Jurkat, Clone E6-1 (cell line): ENCODE results near the gene AKIRIN1.
"Not testable (repeated sequence)": the region's sequence is repeated elsewhere in the genome, so short reads cannot be mapped to it uniquely, and the experiment has no call there.

ENCODE experiments used
- DNase-seq: peaks from one replicate; pipeline ENCODE4 v3.0.0-alpha.2; 2011; ENCODE audit warnings: low read depth, low spot score
- H3K4me3 ChIP-seq: 2 replicates; pipeline ENCODE4 v1.5.1; 2011; ENCODE audit warnings: mild to moderate bottlenecking, low read length, control low read depth, moderate library complexity

Gene AKIRIN1

DNA sequence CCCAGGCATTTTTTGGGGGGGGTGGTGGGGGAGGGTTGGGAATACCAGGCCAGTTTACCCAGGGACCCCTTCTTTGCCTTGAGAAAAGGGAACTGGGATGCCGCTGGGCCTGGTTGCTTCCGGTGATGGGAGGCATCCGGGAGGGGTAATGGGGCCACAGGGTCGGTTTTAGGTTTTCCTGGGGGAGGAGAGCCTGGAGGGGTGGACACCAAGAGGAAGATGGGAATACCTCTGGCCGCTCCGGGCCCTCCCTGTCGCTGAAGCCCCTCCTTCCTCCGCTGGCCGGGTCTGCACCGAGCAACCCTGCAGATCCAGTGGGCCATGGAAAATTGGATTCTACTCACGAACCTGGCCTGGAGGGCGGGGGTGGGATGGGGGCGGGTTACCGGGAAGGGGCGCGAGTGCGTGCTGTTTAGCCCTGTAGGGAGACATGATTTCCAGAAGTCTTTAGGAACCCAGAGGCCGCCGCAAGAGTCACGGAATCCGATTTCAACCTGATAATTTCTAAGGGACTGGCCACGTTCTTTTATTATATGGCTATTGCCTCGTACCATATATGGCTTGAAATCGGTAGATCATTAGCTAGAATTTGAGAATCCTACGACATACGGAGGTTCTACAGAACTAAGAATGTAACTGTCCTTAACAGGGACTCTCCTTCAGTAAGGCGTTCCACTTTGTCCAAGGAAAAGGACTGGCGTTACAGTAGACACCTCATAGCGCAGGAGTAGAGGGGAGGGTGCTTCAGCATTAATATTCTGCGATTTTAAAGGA lies 749 bp downstream of the AKIRIN1 start:
- no peak for DNase-seq
- H3K4me3 ChIP-seq: peak overlapping the region; percentile 88

DNA sequence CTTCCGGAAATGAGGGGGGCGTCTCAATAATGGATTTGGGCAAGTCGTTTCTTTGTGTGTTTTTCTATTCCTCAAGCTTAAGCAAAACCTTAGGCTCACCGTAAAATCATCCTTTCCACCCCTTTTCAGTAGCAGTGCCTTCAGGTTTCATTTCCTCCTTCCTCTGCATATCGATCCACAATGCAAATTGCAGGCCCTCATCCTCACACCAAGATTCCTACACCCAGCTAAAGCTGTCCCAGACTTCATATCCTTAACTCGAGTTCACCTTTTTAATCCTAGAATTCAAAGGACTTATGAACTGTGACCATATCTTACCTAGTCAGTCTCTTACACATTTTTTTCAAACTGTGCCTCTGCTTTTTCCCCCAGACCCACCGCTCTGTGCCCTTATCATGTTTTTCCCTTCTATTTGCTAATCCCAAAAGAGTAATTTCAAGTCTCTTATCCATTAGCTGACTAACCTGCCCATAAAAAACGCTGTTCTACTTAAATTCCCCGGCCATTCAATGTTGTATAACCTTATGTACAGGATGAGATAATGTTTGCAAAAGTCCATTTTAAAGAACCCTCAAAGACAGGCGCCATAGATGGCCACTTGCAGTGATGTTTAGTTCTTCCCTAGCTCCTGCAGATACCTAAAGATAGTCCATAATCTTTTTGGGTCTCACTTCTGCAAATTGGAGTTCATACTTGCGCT lies 1.5 kb downstream of the AKIRIN1 start:
- peak overlapping the region; percentile 88 for H3K4me3 ChIP-seq
- DNase-seq: no peak

DNA sequence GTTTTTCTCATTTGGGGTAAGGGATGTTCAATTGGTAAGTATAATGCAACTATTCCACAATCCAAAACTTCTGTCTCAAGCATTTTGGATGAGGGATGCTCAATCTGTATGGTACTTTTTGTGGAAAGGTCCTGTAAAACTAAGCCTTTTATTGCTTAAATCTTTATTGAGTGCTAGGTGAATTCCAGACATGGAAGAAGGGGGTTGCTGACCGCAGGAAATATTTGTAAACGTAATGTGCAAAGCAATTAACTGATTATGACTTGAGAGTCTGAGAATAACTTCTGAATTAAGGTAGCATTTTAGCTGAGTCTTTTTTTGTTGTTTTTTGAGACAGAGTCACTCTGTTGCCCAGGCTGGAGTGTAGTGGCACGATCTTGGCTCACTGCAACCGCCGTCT lies 3.1 kb downstream of the AKIRIN1 start:
- no peak overlapping the region for H3K4me3 ChIP-seq
- no peak for DNase-seq

DNA sequence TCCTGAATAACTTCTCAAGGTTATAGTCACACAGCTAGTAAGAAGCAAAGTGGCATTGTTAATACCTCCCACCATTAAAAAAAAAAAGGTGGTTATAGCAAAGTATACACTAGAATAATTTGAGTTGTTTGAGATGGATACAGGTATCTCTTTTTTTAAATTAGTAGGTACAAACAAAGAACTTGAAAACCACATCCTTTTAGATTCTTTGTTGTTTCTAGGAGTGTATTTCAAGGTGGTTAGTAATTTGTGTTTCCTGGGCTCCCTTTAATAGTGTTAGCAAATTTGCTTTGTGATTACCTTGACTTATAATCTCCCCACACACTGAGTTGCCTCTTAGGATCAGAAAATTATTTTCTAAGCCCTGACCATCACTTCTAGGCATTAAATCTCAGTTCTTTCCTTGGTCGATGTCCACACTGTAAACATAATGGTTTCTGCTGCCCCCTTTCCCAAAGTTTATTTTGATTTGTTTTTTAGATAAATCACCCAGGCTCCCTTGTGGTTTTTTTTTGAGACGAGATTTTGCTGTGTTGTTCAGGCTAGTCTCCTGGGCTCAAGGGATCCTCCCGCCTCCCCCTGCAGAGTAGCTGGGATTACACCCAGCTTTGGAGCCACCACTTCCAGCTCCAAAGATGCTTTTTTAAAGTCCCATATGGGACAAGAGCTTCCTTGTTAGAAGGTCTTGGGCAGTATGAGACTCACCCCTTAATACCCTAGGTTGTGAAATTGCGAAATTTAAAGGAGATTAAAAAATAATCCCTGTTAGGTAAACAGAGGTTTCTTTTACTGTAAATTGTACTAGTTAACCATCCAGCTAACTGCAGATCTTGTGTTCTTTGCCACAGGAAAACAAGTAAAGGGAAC lies 6.2 kb downstream of the AKIRIN1 start:
- DNase-seq: peak; percentile 33
- no peak overlapping the region for H3K4me3 ChIP-seq

DNA sequence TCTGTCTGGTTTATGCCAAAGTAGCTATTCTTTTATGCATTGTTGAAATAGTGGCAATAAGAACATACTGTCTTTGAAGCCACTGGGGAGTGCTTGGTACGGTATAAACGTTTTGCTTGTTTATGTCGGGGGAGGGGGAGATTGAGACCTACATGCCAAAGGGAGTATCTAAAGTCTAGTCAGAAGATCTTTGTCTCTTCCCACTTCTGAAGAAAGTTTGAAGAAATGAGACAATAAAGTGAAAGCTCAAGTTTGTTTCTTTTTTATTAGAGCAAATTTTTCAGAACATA lies 6.8 kb downstream of the AKIRIN1 start:
- DNase-seq: no peak
- no peak overlapping the region for H3K4me3 ChIP-seq

DNA sequence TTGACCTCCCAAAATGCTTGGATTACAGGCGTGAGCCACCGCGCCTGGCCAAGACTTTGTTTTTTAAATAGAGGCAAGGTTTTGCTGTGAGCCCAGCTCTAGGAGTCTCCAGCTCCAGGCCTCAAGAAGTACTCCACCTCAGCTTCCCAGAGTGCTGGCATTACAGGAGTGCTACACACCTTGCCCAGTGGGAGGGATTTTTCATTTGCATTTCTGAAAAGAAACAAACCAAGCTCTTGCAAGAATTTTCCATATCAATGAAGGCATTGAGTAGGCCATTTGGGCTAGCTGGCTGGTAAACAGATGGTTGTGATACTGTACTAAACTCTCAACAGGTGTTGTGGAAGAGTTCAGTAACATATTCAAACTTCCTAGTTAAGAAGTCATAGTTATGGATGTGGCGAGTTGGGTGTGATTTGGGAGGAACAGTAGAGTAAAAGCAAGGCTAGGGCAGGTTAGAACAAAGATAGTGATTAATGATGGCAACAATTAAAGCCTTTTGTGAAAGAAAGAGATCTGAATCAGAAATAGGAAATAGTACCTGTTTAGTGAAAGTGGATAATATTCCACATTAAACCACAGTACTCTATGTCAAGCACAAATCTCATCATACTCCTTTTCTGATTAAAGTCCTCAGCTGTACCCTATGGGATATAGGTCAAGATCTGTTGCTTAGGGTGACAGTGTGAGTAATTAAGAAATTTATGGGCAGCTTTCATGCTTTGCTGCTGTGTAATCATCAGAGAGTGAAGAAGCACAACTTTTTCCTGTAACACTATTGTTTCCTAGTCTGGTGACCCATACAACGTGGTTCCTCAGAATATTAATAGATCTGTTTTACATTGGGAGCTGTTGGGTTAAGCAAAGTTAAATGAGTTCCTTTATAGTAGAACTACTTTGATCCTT lies 10.7 kb downstream of the AKIRIN1 start:
- DNase-seq: no peak

DNA sequence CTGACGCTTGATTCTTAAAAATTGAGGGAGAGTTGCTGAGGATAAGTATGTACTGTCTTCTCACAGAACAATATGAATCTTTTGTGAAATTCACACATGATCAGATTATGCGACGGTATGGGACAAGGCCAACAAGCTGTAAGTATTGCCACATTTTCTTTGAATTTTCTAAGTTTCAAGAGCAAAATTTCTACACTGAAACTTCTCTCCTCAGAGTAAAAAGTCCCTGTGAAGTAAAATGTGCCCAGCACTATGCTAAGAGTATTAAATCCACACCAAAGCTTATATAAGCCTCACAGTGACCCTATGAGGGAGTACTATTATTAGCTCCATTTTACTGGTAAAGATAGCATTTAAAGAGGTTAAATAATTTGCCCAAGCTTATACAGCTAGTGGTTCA lies 12.2 kb downstream of the AKIRIN1 start:
- no peak for DNase-seq
- no peak overlapping the region for H3K4me3 ChIP-seq

More for the DNA sequence above, 10.7 kb downstream of the AKIRIN1 start:
- no peak overlapping the region for H3K4me3 ChIP-seq

DNA sequence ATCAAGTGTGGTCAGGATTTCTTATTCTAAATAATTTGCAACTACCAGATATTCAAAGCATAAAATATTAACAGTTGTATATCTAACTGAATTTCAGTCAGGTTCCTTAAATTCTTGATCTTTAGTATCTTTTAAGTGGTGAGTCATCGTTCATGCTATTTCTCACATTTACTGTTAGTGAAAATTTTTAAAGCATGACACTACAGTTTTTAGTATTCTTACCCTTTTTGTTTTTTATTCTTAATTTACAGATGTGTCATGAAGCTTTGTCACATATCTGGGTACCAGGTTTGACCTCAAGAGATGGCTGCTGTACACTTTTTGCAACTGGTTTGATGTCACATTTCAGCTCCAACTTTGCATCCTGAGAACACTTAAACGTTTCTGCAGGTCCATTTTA lies 12.7 kb downstream of the AKIRIN1 start:
- DNase-seq: no peak
- H3K4me3 ChIP-seq: no peak overlapping the region

DNA sequence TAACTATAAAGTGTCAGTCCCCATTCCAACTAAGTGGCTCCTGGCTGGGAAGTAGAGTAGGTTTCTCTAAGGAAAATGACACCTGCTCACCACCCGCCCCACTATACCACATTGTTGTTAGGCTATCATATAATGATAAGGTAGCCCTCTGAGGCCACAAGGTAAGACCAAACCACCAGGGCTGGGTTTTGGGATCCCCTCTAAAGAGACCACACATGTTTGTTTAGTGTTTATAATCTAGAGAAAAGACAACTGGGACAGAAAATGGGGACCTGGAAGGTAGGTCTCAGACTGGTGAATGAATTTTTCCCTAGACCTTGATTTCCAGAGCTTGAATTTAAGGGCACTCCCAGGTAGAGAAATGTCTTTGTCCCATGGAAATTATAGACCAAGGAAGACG lies 15.2 kb downstream of the AKIRIN1 start:
- DNase-seq: no peak
- no peak overlapping the region for H3K4me3 ChIP-seq

DNA sequence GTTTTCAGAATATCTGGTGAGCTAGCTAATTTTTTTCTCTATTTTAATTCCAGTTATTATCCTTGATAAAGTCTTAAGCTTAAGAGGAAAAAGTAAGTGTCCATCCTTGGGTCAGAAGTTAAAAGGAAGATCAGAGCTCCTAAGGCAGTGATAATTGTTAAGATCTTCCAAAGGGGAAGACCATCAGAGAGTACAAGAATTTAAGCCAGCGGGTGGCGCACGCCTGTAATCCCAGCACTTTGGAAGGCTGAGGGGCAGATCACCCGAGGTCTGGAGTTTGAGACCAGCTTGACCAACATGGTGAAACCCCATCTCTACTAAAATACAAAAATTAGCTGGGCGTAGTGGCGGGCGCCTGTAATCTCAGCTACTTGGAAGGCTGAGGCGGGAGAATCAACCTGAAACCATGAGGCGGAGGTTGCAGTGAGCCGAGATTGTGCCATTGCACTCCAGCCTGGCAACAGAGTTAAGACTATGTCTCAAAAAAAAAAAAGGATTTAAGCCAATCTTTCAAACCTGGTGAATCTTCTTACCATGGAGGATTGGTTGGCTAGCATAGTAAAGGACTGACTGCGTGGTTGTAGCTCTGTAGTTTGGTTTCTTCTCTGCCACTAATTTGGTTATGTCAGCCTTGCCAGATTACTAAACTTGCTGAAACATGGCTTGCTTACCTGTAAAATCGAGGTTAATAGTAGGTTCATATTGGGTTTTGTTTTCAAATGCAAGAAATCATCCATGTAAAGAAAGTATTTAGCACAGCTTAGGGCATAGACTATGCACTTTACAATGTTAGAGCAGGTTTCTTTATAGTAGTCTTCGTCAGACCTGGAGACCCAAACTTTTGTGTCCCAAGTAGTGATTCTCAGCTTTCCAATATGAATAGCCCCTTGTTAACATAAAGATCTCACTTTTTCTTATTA lies 15.9 kb downstream of the AKIRIN1 start:
- DNase-seq: no peak

DNA sequence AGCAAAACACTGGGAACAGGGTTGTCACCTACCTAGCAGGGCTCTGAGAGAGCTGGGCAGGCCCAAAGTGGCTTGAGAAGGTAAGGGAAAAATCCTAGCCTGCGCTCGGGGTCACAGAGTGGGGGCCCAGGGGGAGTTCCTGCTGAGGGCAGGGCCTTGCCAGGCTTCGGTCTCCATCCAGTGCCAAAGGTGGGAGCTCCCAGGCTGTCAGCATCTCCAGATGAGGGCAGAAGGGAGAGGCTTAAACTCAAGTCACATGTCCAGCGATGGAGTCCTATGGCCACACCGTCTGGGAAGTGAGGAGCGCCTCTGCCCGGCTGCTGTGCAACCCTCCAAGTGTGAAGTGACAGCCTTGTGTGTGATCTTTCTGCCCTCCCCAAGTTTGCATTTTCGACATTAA lies 23.9 kb downstream of the AKIRIN1 start:
- not testable (repeated sequence) for DNase-seq, H3K4me3 ChIP-seq

More for the DNA sequence above, 15.9 kb downstream of the AKIRIN1 start:
- H3K4me3 ChIP-seq: no peak overlapping the region

DNA sequence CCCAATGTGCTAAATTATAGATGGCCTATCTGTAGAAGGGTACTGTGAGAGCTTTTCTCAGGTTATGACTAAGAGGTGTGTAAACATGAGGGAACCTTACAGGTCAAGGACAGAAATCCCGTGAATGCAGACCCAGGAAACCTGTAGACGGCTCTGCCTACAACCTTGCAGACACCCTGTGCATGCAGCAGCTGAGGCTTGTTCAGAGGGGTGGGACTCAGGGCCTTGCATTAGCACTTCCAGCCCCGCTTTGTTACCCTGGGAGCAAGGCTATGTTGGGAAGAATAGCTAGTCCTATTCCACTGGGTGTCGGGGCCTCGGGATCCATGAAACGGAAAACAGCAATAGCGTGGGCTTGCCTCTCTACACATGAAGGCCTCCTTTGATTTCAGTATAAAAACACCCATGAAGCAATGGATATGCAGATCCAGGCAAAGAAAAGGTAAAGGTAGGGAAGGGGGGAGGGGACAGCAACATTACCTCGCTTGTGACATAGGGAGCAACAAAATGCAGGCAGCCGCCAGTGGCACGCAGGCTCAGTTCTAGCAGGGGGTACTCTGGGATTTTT lies 25.6 kb downstream of the AKIRIN1 start:
- no peak overlapping the region for H3K4me3 ChIP-seq
- no peak for DNase-seq

DNA sequence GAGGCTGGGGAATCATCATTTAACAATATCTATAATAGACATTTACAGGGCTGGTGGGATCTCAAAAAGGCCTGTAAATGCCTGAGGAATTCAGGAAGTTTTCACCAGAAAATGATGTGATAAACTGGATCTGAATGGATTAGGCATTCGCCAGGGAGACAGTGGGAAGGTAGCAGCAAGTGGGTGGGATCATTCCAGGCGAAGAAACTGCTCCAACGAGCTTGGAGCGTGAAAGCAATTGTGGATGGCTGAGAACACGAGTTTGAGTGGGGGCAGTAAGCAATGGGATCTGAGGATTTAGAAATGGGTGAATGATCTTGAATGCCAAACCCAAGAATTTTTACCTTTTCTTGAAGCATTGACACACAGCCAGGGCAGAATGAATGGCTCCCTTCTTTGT lies 26.2 kb downstream of the AKIRIN1 start:
- DNase-seq: no peak
- no peak overlapping the region for H3K4me3 ChIP-seq

DNA sequence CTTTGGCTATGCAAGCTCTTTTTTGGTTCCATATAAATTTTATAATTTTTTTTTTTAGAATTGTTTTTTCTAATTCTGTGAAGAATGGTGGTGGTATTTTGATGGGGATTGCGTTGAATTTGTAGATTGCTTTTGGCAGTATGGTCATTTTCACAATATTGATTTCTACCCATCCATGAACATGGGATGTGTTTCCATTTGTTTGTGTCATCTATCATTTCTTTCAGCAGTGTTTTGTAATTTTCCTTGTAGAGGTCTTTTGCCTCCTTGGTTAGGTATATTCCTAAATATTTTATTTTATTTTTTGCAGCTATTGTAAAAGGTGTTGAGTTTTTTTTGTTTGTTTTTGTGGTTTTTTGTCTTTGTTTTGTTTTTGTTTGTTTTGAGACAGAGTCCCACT lies 29.4 kb downstream of the AKIRIN1 start:
- H3K4me3 ChIP-seq, DNase-seq: not testable (repeated sequence)

DNA sequence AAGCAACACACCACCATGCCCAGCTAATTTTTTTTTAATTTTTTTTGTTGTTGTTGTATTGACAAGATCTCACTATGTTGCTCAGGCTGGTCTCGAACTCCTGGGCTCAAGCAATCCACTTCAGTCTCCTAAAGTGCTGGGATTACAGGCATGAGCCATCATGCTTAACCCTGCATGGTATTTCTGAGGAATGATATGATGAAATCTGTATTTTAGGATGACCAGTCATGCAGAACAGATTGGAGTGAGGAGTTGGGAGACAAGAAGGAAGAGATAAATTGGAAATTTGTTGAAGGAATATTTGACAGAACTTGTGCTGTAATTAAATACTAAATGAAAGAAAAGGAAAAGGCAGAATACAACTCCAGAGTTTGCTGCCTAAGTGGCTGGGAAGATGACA lies 30.4 kb downstream of the AKIRIN1 start:
- DNase-seq: no peak
- H3K4me3 ChIP-seq: no peak overlapping the region

DNA sequence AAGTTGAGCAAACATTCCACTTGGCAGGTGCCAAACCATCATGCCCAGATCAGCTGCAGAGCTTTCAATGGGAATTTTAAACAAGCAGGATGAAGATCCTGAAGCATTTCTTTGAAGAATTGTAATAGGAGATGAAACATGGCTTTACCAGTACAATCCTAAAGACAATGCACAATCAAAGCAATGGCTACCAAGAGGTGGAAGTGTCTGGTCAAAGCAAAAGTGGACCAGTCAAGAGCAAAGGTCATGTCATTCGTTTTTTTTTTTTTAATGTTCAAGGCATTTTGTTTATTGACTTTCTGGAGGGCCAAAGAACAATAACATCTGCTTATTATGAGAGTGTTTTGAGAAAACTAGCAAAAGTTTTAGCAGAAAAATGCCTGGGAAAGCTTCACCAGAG lies 32.1 kb downstream of the AKIRIN1 start:
- no peak overlapping the region for H3K4me3 ChIP-seq
- DNase-seq: no peak

DNA sequence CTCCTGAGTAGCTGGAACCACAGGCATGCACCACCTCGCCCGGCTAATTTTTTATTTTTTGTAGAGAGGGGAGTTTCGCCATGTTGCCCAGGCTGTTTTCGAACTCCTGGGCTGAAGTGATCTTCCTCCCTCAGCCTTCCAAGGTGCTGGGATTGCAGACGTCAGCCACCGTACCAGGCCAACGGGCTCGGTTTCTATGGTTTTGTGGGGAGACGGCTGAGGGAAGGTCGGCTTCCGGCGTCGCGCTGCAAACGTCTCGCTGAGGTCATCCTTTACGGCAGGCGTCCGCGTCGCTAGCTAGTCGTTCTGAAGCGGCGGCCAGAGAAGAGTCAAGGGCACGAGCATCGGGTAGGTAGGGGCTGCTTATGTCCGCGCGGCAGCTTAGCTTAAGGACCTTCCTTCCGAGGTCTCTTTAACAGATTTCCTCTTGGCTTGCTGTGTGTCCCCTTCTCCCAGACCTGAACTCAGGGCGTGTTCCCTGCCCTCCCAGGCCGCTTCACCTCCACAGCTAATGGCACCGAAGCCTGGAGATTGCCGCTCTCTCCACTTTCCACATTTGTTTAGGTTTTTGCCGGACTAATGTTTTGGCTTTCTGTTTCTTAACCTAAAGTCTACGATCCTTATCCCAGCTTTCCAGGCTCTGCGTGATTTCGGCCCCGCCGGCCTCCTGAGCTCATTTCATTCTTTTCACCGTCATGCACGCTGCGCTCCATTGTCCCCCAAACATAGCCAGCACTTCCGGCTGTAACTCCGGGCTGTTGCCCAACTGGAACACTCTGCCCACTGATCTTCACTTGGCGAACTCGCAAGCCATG lies 35.2 kb downstream of the AKIRIN1 start, which contains the start of gene NDUFS5:
Gene NDUFS5 (plus strand): TSS at position 300 of the 815 bp plus-strand sequence. CDS start 2,375 bp downstream, outside the sequence.
- DNase-seq: peak; percentile 89
- peak within 1 kb of the TSS; percentile 99 for H3K4me3 ChIP-seq
